HepG2 (cell line): Measurements from ENCODE around the gene NFKBIA. TPM values are rescaled to one million over a fixed set of nuclear protein-coding genes. Genes with fewer than 3 reads are reported as not detected.
A peak's percentile ranks its signal among the peaks of the same experiment; 100 is the strongest.

Experiments used
- ATAC-seq: fragments of 200-7000 bp; cut with Tn5 transposase; 3 replicates; pipeline ENCODE4 v1.9.1; 2020; ENCODE audit warnings: mild to moderate bottlenecking, moderate library complexity
- BruUV-seq: library from RNA; stranded (reverse); fragments of 400-500 nt; replicated peaks from 2 replicates; lab custom pipeline; 2021; lab: Mats Ljungman, UMichigan
- CTCF ChIA-PET: fragments of 300-600 bp; formaldehyde crosslinking; extraction: SDS; loops from one replicate; lab custom pipeline; 2021; ENCODE audit warnings: low total read pairs, inconsistent platforms, low intra/inter-chr PET ratio; lab: Yijun Ruan, JAX
- POLR2A ChIA-PET: fragments of 350-600 bp; sonication (Branson Sonifier 250); formaldehyde crosslinking; loops from one replicate; lab custom pipeline; 2020; ENCODE audit warnings: antibody characterized with exemption, inconsistent platforms; lab: Yijun Ruan, JAX
- DNase-seq: peaks from one replicate; pipeline ENCODE4 v3.0.0-alpha.2; 2015; ENCODE audit warnings: low spot score
- FAIRE-seq: peaks from 3 replicates; lab custom pipeline; 2011; peaks lifted over from hg19 to GRCh38; lab: Jason Lieb, UNC
- H2AFZ ChIP-seq: one replicate; pipeline ENCODE4 v1.6.1; 2011; ENCODE audit warnings: low read length, inconsistent platforms
- H3K27ac ChIP-seq: fragments of 300-600 bp; 3 replicates; pipeline ENCODE4 v1.8.0; 2011; ENCODE audit warnings: mixed run types, mild to moderate bottlenecking, mixed read lengths, low read length, inconsistent platforms; ENCODE audit not compliant: insufficient read depth; ENCODE audit errors: extremely low read length
- H3K27me3 ChIP-seq, 2 experiments: fragments of 200-600 bp in 1 of 2; 2 replicates in 1 of 2; 3 replicates in 1 of 2; pipeline versions ENCODE4 v1.6.0 to v1.8.0; 2011; ENCODE audit warnings: low read length in 2 of 2, mild to moderate bottlenecking in 2 of 2, moderate library complexity in 2 of 2, inconsistent platforms in 1 of 2; ENCODE audit not compliant: insufficient read depth in 2 of 2, control insufficient read depth in 1 of 2
- H3K36me3 ChIP-seq, 2 experiments: fragments of 200-600 bp in 1 of 2; replicated peaks in 1 of 2; 2 replicates in 1 of 2; 3 replicates in 1 of 2; pipeline versions ENCODE4 v1.5.1 to v1.8.0; 2011; ENCODE audit warnings: low read length in 2 of 2, inconsistent platforms in 1 of 2; ENCODE audit not compliant: insufficient read depth in 2 of 2, control insufficient read depth in 1 of 2
- H3K4me1 ChIP-seq: 2 replicates; pipeline ENCODE4 v1.5.1; 2012; ENCODE audit warnings: low read length, inconsistent platforms; ENCODE audit not compliant: insufficient read depth
- H3K4me2 ChIP-seq: 2 replicates; pipeline ENCODE4 v1.6.0; 2011; ENCODE audit warnings: low read depth, low read length, inconsistent platforms
- H3K4me3 ChIP-seq, 3 experiments: fragments of 200-600 bp in 1 of 3; sonication (generic), shearing (Covaris generic) in 1 of 3; replicated peaks in 1 of 3; 2 replicates each; pipeline ENCODE4 v1.5.1; 2011 to 2016; ENCODE audit warnings: low read length in 3 of 3, inconsistent platforms in 2 of 3, low read depth in 2 of 3, mild to moderate bottlenecking in 2 of 3, control low read depth in 1 of 3, mixed read lengths in 1 of 3; ENCODE audit not compliant: insufficient read depth in 1 of 3
- H3K79me2 ChIP-seq: one replicate; pipeline ENCODE4 v1.6.1; 2011; ENCODE audit warnings: low read length, inconsistent platforms; ENCODE audit not compliant: insufficient read depth
- H3K9ac ChIP-seq: 2 replicates; pipeline ENCODE4 v1.6.0; 2011; ENCODE audit warnings: mild to moderate bottlenecking, low read depth, low read length, inconsistent platforms; ENCODE audit not compliant: insufficient read depth
- H3K9me3 ChIP-seq: 2 replicates; pipeline ENCODE4 v1.5.1; 2012; ENCODE audit warnings: mild to moderate bottlenecking, low read length
- H4K20me1 ChIP-seq: 2 replicates; pipeline ENCODE4 v1.6.0; 2011; ENCODE audit warnings: inconsistent platforms, mild to moderate bottlenecking, low read length, moderate library complexity; ENCODE audit not compliant: insufficient read depth
- ARHGAP35 ChIP-seq: sonication (generic); formaldehyde crosslinking; IDR thresholded peaks from 2 replicates; pipeline ENCODE4 v1.9.0; 2022; ENCODE audit warnings: mild to moderate bottlenecking, inconsistent platforms, moderate library complexity, missing genetic modification reagents, borderline replicate concordance
- FOXM1 ChIP-seq: sonication (generic); formaldehyde crosslinking; IDR thresholded peaks from 2 replicates; pipeline ENCODE4 v1.5.0; 2020; ENCODE audit warnings: missing genetic modification reagents
- HNRNPH1 ChIP-seq: fragments of 200-400 bp; formaldehyde crosslinking; optimal IDR thresholded peaks from 2 replicates; pipeline ENCODE3; 2017; ENCODE audit warnings: mild to moderate bottlenecking, low read depth, low read length
- LCORL ChIP-seq, 2 experiments: fragments of 450-650 bp in 1 of 2; sonication (generic) in 1 of 2; formaldehyde crosslinking in 1 of 2; IDR thresholded peaks; 2 replicates each; pipeline versions ENCODE4 v1.5.0 to v1.6.1; 2017 to 2020; ENCODE audit warnings: antibody characterized with exemption in 1 of 2, missing genetic modification reagents in 1 of 2
- NFIC ChIP-seq: IDR thresholded peaks from 2 replicates; pipeline ENCODE4 v1.6.1; 2012; ENCODE audit warnings: mild to moderate bottlenecking, low read length, inconsistent platforms
- SP4 ChIP-seq: sonication (generic); formaldehyde crosslinking; IDR thresholded peaks from 2 replicates; pipeline ENCODE4 v1.8.1; 2023; ENCODE audit warnings: mild to moderate bottlenecking, missing genetic modification reagents
- TOPORS ChIP-seq: sonication (generic); formaldehyde crosslinking; IDR thresholded peaks from 2 replicates; pipeline ENCODE4 v1.8.0; 2023; ENCODE audit warnings: mild to moderate bottlenecking, missing genetic modification reagents
- ZFY ChIP-seq: sonication (generic); formaldehyde crosslinking; IDR thresholded peaks from 2 replicates; pipeline ENCODE4 v1.4.0; 2020; ENCODE audit warnings: missing genetic modification reagents
- ZFYVE20 ChIP-seq: sonication (generic); formaldehyde crosslinking; IDR thresholded peaks from 2 replicates; pipeline ENCODE4 v1.8.0; 2023; ENCODE audit warnings: low read depth, mild to moderate bottlenecking, moderate library complexity, missing genetic modification reagents, borderline replicate concordance
- ZNF138 ChIP-seq: sonication (generic); formaldehyde crosslinking; IDR thresholded peaks from 2 replicates; pipeline ENCODE4 v1.5.0; 2020; ENCODE audit warnings: mild to moderate bottlenecking, low read depth, missing genetic modification reagents
- ZNF292 ChIP-seq: sonication (generic); formaldehyde crosslinking; IDR thresholded peaks from 2 replicates; pipeline ENCODE4 v1.8.1; 2022; ENCODE audit warnings: mild to moderate bottlenecking, low read depth, missing genetic modification reagents, borderline replicate concordance
- ZNF382 ChIP-seq: sonication (generic); formaldehyde crosslinking; IDR thresholded peaks from 2 replicates; pipeline ENCODE4 v1.5.0; 2020; ENCODE audit warnings: missing genetic modification reagents, mild to moderate bottlenecking, borderline replicate concordance
- ZNF589 ChIP-seq: sonication (generic); formaldehyde crosslinking; conservative IDR thresholded peaks from 2 replicates; pipeline ENCODE4 v1.8.0; 2022; ENCODE audit warnings: mild to moderate bottlenecking, moderate library complexity, missing genetic modification reagents
- ZNF670 ChIP-seq: sonication (generic); formaldehyde crosslinking; IDR thresholded peaks from 2 replicates; pipeline ENCODE4 v1.8.0; 2022; ENCODE audit warnings: mild to moderate bottlenecking, missing genetic modification reagents, borderline replicate concordance
- ZNF691 ChIP-seq: sonication (generic); formaldehyde crosslinking; IDR thresholded peaks from 2 replicates; pipeline ENCODE4 v1.4.0; 2020; ENCODE audit warnings: missing genetic modification reagents, low read depth, mild to moderate bottlenecking, borderline replicate concordance
- ZNF792 ChIP-seq: IDR thresholded peaks from 2 replicates; pipeline ENCODE4 v1.6.1; 2016
- ZNF850 ChIP-seq: sonication (generic); formaldehyde crosslinking; conservative IDR thresholded peaks from 2 replicates; pipeline ENCODE4 v1.9.0; 2021; ENCODE audit warnings: mild to moderate bottlenecking, missing genetic modification reagents
- WGBS: methylation state at CpG from one replicate; pipeline ENCODE4 v1.1.6; 2017; ENCODE audit warnings: low lambda C conversion rate; 5-methylcytosine and 5-hydroxymethylcytosine counted together
- in situ Hi-C: cut with HindIII; loops from 2 replicates; pipeline ENCODE4 v1.10.0; 2017; ENCODE audit warnings: low pct_unique_long_range_greater_than_20kb; ENCODE audit not compliant: extremely low pct_ligation_motif_present
- intact Hi-C: fragments of 100-400 bp; cut with micrococcal nuclease; formaldehyde crosslinking; loops from one replicate; pipeline ENCODE4 v1.10.0; 2022; ENCODE audit not compliant: unreplicated experiment
- polyA plus RNA-seq, 8 experiments: library from polyadenylated mRNA; depleted of rRNA in 3 of 8; stranded (reverse) in 7 of 8; unstranded in 1 of 8; fragments of >200 nt; fragmentation: Illumina TruSeq in 4 of 8; extraction: Trizol in 4 of 8; gene quantifications; 2 replicates each; pipeline versions ENCODE4 v1.2.1 to v1.2.3, GENCODE V29; 2011 to 2016; ENCODE audit warnings: low read depth in 4 of 8, missing spikeins in 1 of 8, mixed read lengths in 1 of 8; ENCODE audit not compliant: insufficient read depth in 1 of 8
- total RNA-seq, 5 experiments: library from RNA; depleted of rRNA; stranded (reverse); fragments of >200 nt; fragmentation: Illumina TruSeq; extraction: Trizol; gene quantifications; 2 replicates each; pipeline ENCODE4 v1.2.3, GENCODE V29; 2016; ENCODE audit warnings: low read depth in 1 of 5
- TF ChIP-seq, protein P1 (sequence below): sonication (generic); formaldehyde crosslinking; IDR thresholded peaks from 2 replicates; pipeline ENCODE4 v1.8.1; 2023; ENCODE audit warnings: missing genetic modification reagents, inconsistent platforms, borderline replicate concordance
- TF ChIP-seq, protein P2 (sequence below): sonication (generic); formaldehyde crosslinking; IDR thresholded peaks from 2 replicates; pipeline ENCODE4 v1.8.1; 2022; ENCODE audit warnings: low read depth, mild to moderate bottlenecking, missing genetic modification reagents

The NFKBIA gene
- total and polyA plus RNA-seq, 2 of the 13 experiments (the other 11 are each of a cell fraction or from before 2014, with no cell fraction given), result 197 to 319 TPM

DNA sequence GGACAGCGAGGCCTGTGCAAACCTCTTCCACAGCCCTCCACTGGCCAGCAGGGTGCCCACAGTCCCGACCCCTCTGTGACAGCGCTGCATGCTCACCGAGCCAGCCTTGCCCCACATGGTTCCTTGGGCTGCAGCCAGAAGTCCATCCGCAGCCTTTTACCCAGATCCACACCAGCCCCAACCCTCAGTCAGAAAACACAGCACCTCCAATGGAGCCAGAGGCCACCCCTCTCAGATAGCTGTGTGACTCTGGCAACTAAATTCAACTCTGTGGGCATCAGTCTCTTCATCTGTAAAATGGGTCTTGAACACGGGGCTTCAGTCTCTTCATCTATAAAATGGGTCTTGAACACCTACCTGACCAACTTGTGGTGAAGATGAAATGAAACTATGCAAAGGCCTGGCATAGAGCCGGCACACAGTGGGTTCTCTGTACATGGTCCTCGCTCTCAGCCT is 38.0 kb downstream of the NFKBIA start:
- no peaks in the 10 kb centered on the region for H4K20me1 ChIP-seq
- no peak for FAIRE-seq
- H3K9ac ChIP-seq, result no peak overlapping the region
- H3K4me3 ChIP-seq, result peak overlapping the region in 1 of 3 experiments; percentile 49; a peak in 1 of 6 replicates
- H3K4me1 ChIP-seq, result peaks cover 61% of the 10 kb centered on the region
- ATAC-seq, result peak; percentile 2; the same call in 2 of the 3 replicates
- H3K36me3 ChIP-seq, result no peaks in the 10 kb centered on the region
- DNase-seq, result no peak
- in situ Hi-C loops, result no loop called here
- no TSS peak for BruUV-seq
- H3K4me2 ChIP-seq, result peak overlapping the region; percentile 66; the same call in 1 of the 2 replicates
- intact Hi-C loops, result loop anchor here (5.0 kb wide), 1 partner anchor 36 kb away; the partner anchor contains the start of gene NFKBIA
- H3K27ac ChIP-seq, result no peak overlapping the region
- H3K27me3 ChIP-seq, result 0 out of 5 replicates have a peak, but pooled peaks cover 0 to 6% of the 10 kb centered on the region in 2 experiments
- peaks cover 11% of the 10 kb centered on the region for H3K9me3 ChIP-seq
- ChIA-PET CTCF (no interaction called here), POLR2A (interaction anchor here (1.5 to 4.6 kb wide), 9 partner anchors 8 to 75 kb away, joined by 9 to 37 read pairs (median 17); partner anchors contain the start of gene PSMA6)
- 75% methylated on average over 7 of the region's 8 CpGs for WGBS
- H2AFZ ChIP-seq, result no peak overlapping the region
- no peaks in the 10 kb centered on the region for H3K79me2 ChIP-seq
- no peak for TF ChIP-seq LCORL (IDR thresholded peaks at IDR 0.05)
- TF ChIP-seq LCORL (CRISPR knock-in tag; IDR thresholded peaks at IDR 0.05), result no peak
- TF ChIP-seq ZNF691 (CRISPR knock-in tag), result no peak
- TF ChIP-seq SP4 (CRISPR knock-in tag), result no peak
- no peak for TF ChIP-seq ARHGAP35 (CRISPR knock-in tag)
- TF ChIP-seq TOPORS (CRISPR knock-in tag), result no peak
- no peak for TF ChIP-seq FOXM1 (CRISPR knock-in tag)
- no peak for TF ChIP-seq HNRNPH1
- TF ChIP-seq ZFY (CRISPR knock-in tag), result 0 out of 2 replicates have a peak, but pooled peaks have one; percentile 21
- TF ChIP-seq ZNF850 (CRISPR knock-in tag), result no peak
- TF ChIP-seq, protein P1, sequence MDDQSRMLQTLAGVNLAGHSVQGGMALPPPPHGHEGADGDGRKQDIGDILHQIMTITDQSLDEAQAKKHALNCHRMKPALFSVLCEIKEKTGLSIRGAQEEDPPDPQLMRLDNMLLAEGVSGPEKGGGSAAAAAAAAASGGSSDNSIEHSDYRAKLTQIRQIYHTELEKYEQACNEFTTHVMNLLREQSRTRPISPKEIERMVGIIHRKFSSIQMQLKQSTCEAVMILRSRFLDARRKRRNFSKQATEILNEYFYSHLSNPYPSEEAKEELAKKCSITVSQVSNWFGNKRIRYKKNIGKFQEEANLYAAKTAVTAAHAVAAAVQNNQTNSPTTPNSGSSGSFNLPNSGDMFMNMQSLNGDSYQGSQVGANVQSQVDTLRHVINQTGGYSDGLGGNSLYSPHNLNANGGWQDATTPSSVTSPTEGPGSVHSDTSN (CRISPR knock-in tag), result no peak
- no peak for TF ChIP-seq ZNF292 (CRISPR knock-in tag)
- TF ChIP-seq ZNF382 (CRISPR knock-in tag), result no peak
- no peak for TF ChIP-seq ZNF138 (CRISPR knock-in tag)
- TF ChIP-seq, protein P2, sequence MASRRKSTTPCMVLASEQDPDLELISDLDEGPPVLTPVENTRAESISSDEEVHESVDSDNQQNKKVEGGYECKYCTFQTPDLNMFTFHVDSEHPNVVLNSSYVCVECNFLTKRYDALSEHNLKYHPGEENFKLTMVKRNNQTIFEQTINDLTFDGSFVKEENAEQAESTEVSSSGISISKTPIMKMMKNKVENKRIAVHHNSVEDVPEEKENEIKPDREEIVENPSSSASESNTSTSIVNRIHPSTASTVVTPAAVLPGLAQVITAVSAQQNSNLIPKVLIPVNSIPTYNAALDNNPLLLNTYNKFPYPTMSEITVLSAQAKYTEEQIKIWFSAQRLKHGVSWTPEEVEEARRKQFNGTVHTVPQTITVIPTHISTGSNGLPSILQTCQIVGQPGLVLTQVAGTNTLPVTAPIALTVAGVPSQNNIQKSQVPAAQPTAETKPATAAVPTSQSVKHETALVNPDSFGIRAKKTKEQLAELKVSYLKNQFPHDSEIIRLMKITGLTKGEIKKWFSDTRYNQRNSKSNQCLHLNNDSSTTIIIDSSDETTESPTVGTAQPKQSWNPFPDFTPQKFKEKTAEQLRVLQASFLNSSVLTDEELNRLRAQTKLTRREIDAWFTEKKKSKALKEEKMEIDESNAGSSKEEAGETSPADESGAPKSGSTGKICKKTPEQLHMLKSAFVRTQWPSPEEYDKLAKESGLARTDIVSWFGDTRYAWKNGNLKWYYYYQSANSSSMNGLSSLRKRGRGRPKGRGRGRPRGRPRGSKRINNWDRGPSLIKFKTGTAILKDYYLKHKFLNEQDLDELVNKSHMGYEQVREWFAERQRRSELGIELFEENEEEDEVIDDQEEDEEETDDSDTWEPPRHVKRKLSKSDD (CRISPR knock-in tag), result no peak
- TF ChIP-seq ZNF670 (CRISPR knock-in tag), result no peak
- no peak for TF ChIP-seq ZNF792 (CRISPR knock-in tag)
- TF ChIP-seq NFIC, result no peak
- TF ChIP-seq ZFYVE20, result no peak
- TF ChIP-seq ZNF589 (CRISPR knock-in tag), result no peak
